NCI-H2196 (cell line): Measurements from ENCODE around the gene MSI2.

Experiments
- DNase-seq: peaks from one replicate; lab custom pipeline; 2025; ENCODE audit not compliant: unreplicated experiment; lab: John Stamatoyannopoulos, UW

The MSI2 gene

DNA sequence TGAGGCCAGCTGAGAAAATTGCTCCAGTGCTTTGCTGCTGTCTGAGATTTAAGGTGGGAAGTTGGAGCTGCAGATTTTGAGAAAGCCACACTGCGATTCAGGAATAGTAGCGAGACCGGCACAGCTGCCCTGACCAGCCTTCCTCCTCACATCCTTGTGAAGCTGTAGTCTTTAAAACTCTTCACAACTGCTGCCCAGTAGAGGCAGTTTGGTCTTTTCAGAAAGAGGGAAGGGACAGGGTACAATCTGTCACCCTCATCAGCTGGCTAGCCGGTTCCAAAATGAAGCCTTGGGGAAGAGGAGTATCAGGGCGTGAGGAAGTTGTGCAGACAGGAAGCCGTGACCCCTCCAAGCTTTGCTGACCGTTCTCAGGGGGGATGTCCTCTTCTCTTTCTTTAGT, 195.3 kb downstream of the MSI2 start:
- no peak for DNase-seq

DNA sequence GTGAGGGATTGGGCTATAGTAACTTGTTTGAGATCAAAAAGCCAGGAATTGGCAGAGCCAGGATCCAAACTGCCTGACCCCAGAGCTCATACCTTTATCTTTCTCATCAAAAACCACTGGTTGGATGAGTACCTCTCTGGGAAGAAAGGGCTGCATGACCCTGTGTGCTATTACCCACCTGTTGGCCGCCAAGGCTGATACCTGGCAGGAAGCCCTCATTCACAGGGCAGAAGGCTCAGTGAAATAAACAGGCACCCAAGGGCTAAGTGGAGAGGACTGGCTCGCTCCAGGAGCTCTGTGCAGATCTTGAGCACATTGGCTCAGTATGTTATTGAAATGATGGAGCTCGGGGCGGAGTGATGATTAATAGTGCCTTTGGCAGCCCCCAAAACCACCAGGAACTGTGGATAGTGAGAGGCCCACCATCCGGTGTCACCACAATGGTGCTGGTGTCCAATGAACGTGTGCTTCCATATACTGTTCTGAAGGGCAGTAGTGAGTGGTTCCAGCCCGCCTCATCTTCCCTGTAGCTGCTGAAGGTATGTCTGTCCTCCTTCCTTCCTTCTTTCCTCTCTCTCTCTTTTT, 197.6 kb downstream of the MSI2 start:
- peak; percentile 15 for DNase-seq

DNA sequence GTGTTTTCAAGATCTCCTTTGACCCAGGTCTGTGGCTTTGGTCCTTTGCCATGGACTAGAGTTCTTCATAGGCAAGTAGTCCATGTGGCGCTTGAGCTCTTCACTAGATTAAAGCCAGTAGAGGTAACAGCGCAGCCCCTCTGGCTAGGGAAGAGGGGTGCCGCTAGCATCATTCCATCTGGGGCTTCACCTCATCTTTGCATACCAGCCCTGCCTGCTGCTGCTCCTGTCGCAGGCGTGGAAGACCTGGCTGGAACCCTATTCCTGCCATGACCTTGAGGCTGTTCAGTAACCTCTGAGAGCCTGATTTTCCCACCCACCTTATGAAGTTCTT, 198.4 kb downstream of the MSI2 start:
- DNase-seq: no peak

DNA sequence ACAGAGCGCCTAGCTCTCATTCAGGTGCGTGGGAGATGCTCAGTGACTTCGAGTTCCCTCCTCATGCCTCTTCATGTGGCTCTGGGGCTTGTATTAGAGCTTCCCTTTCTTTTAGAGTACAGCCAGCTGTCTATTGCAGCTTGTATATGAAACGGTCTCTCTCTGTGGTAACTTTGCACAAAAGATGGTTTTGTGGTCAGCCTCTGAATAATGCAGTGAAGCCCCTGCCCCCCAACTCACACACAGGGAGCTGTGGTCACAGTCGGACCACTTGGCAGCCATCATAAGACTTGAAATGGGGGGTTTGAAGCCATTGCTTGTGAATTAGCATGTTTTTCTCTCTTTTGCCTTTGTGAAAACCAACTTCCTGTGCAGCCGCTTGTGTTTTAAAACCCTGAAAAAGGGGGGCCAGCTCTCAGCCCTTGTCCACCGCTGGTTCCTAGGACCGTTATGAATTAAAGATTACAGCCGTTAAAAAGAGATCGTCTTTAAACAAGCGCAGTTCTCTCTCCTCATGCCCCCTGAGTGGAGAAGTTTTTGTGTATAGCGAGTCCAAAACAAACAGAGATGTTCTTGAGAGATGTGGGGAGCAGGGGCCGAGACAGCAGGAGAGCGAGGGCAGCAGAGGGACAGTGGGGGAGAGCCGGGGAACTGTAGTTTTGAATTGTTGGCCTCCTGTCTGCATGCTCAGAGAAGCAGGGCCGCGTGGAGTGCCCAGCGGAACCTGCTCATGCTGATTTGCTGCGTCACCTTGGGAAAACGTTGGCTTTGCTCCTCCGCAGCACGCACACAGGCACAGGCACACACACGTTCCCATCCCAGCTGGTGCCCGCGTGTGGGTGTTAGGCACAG, 199.0 kb downstream of the MSI2 start:
- no peak for DNase-seq

DNA sequence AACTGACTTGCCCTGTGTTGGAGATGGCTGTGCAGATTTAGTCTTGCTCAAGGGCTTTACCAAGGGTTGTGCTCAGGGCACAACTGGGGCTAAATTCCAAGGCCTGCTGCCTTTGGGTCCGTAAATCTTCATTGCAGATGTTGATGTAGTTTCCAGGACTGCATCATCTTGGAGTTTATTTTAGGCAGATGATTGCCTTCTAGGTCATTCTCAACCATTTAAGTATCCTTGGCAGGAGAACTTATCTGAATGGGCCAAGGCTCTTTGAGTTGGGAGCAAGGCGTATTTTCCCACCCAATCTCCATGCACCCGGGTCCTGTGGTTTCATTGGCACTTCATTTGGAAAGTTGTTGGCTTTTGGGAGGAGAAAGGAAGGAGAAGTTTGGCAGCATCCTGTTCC, 200.3 kb downstream of the MSI2 start:
- no peak for DNase-seq

DNA sequence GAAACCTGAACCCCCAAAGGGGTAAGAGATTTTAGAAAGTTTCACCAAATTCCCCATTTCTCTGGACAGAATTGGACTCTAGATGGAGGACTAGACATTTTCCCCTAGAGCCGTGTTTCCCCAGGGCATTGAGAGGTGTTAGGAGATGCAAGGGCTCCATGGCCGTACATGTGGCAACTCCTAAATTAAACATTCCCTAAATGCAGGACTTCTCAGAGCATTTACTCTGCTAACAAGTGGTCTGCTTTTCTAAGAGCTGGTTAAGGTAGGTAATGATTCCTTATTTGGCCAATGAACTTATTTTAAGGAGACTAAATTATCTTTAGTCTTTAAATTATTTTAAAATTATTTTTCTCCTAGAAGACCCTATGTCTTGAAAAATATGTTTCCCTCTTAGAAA, 200.9 kb downstream of the MSI2 start:
- no peak for DNase-seq

DNA sequence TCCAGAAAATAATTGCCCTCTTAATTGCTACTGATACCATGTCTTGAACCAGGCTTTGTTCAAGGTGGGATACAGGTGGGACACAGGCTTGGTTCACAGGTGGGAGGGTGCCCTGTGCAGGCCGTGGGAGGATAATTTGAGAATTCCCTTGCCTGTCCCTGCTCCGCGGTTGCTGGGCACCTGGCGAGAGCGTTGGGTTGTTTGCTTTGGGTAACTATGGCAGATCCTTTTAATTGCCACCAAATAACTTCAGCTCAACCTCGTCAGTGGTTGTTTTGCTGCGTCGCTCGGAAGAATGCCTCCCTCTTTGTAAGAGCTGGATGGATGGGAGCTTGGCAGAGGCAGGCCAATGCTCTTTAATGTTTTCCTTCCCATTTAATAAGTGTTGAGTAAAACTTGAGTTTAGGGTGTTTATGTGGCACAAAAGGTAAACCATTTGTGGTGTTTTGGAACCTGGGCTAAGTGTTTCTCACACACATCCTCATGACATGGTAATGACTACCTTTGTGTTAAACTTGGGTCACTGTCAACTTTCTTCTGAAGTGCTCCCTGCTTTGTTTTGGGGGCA, 202.5 kb downstream of the MSI2 start:
- DNase-seq: no peak

DNA sequence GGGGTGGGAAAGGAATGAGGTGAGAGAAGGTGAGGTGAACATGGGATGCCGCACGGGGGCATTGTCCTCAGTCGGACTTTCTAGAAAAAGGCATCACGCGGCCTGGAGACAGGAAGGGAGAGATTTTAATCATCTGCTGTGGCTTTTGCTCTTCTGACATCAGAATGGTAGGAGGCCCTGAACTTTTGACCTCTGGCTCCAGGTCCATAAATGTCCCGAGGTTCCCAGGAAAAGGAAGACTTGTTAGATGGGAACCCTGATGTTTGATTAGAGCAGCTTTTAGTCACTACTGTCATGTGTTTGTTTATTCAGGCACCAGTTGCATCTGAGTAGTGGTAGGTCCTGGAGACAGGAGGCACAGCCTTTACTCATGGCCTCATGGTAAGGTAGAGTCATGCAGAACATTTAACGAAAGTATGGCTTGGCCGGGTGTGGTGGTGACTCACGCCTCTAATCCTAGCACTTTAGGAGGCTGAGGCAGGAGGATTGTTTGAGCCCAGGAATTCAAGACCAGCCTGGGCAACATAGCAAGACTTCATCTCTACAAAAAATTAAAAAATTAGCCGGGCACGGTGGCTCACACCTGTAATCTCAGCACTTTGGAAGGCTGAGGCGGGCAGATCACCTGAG, 203.1 kb downstream of the MSI2 start:
- no peak for DNase-seq

DNA sequence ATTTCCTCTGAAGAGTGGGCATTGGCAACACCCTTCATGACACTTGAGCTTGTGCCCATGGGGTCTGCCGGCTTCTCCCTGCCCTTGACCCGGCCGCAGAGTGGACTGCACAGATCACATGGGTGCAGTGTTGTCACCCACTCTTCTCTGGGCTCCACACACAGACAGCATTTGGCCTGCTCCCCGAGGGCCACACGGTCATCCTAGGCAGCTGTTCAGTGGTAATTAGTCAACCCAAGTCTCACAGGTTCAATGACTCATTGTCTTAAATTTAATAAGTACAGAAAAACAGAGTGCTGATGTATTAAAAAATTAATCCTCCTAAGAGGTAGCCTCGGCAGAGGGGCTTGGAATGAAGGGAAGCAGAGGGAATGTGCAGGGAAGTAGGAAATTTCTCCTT, 204.8 kb downstream of the MSI2 start:
- DNase-seq: no peak

DNA sequence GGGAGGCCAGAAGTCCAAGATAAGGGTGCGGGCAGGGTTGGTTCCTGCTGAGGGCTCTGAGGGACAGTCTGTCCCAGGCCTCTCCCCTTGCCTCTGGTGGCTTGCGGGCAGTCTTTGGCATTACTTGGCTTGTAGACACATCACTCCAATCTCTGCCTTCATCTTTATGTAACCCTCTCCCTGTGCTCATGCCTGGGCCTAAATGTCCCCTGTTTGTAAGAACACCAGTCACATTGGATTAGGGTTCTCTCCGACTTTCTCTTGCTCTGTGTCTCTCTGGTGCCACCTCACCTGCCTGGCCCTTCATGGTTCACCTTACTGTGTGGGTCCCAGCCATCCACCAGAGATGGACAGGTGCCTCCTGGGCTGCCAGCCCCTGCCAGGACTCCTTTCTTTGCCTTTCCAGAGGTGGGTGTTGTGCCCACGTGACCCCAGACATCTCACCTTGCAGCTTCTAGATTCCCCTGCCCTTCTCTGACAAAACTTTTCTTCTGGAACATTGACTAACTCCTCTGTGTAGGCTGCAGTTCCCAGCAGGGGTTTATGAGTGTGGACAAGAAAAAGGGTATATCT, 205.8 kb downstream of the MSI2 start:
- DNase-seq: no peak

DNA sequence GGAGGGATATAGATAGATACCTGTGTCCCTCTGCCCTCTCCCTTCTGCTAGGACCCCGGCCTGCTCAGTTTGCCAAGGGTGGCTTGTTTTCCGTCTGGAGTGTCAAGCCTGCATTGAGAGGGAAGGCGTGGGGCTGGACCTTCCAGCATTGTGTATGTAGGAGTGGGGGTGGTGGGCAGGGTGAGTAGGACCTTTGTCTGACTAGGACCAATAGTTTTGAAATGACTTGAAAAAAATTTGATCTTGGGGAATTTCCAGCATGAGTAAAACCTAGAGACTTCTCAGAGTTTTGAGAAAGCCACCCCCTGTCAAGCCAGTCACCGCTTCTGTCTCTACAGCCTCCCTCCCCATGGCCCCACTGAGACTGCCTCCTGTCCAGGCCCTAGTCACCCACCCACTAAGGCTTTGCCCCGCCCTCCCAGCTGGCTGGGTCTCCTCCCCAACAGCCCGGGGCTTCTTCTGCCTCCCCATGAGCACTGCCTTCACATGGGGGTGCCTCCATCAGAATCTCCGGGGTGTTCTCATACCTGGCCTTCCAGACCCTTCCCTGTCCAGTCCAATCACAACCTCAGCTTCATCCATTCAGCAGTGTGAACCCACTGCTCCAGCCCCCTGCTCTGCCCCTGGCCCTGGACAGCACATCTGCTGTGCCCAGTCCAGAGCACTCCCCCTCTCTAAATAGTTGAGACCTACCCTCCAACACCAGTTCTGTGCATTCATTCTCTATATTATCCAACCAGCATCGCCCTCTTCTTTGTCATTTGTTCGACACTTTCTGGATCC, 207.0 kb downstream of the MSI2 start:
- no peak for DNase-seq

DNA sequence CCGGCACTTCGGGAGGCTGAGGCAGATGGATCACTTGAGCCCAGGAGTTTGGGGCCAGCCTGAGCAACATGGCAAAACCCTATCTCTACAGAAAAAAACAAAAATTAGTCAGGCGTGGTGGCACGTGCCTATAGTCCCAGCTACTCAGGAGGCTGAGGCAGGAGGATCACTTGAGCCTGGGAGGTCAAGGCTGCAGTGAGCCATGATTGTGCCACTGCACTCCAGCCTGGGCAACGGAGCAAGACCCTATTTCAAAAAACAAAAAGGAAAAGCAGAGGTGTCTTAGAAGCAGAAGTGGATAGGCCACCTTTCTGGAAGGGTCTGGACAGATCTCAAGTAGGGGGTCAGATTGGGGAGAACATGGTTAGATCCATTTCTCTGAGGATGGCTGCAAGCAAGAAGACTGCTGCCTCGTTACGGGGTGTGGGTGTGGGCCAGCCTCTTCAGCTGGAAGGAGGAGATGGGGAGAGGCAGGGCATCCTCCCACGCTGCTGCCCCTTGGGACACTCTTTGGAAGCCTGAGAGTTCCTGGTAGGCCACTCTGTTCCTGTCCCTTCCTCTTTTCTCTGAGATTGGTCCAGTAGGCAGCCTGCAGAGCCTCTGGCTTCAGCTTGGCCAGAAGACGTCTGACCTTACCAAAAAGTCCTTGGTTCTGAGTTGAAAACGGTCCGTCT, 208.0 kb downstream of the MSI2 start:
- DNase-seq: no peak

DNA sequence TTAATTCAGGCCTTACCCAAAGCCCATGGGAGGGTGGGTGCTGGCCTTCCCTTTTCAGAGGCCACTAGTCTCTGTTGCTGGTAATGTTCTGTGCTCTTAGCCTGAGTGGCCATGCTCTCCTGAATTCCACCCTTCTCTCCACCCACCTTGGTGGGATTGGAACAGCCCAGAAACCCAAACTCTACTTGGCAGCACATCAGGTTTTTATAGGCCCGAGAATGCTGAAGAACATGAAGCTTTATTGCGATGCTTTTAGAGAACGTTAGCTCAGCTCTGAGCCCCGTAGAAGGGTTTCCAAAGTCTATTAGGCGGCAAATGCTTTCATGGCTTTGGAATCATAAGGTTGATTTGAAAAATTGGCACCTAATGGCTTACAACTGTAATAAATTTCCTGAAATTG, 209.3 kb downstream of the MSI2 start:
- DNase-seq: no peak

DNA sequence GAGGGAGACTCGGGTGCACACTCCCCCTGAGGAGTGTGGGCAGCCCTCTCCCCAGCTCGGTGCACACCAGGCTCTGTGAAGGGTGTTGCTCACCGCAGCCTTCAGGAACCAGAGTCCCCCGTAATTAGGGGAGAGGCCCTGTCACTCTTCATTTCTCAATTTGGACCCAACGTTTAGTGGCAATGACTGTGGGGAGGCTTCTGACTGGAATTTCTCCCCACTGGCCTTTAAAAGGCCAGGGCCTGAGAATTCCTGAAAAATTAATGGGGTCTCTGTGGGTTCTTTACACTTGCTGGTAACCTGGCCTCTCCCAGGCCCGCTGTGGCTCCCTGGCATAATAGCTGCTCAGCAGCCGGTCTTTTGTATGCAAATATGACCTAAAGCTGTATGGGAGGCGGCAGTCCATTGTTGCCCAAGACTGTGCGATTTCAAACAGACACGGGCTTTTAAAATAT, 209.7 kb downstream of the MSI2 start:
- DNase-seq: no peak

DNA sequence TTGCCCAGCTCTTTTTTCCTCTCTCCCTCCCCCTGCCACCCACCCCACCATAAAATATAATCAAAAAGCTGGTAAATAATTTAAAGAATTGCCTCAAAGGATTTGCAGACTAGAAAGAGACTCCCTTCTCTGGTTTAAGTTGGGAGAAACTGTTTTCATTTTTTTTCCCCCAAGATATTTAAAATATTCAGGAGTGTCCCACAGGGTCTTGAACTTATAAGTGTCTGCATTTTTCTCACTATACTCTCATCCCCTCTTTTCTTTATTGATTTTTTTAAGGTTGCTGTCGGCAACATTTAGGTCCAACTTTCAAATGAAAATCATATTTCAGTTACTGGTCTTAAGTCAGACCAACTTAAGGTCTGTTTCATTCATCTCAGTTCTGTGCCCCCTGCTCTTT, 210.2 kb downstream of the MSI2 start:
- DNase-seq: no peak

DNA sequence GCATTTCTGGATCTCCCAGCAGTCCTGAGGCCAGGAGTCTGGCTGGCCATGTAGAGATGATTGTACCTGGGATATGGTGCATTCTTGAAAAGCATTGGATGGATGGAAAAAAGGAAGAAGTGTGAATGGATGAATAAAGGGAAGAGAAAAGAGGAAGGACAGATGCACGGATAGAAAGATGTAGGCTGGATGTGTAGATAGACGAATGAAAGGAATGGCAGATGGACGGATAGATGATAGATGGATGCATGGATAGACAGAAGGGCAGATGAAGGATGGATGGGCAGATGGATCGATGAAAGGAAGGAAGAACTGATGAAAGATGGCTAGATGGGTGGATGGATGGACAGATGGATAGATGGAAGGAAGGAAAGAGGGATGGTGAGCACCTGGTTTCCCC, 210.9 kb downstream of the MSI2 start:
- DNase-seq: no peak

DNA sequence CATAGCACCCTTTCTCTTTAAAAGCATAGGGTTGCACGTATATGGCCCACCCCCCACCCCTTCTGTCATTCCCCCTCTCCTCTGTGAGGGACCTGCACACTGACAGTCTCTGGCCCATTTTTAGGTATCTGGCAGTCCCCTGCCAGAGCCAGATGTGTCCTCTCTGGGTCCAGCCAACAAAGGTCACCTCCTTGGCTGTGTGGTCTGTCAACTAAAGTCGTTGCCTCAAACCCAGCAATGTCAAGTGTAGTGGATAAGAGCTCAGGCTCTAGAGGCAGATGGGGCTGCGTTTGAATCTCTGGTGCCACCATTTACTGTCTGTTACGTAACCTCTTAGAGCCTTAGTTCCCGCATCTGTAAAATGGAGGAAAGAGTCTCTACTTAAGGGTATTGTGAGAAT, 211.5 kb downstream of the MSI2 start:
- DNase-seq: no peak

DNA sequence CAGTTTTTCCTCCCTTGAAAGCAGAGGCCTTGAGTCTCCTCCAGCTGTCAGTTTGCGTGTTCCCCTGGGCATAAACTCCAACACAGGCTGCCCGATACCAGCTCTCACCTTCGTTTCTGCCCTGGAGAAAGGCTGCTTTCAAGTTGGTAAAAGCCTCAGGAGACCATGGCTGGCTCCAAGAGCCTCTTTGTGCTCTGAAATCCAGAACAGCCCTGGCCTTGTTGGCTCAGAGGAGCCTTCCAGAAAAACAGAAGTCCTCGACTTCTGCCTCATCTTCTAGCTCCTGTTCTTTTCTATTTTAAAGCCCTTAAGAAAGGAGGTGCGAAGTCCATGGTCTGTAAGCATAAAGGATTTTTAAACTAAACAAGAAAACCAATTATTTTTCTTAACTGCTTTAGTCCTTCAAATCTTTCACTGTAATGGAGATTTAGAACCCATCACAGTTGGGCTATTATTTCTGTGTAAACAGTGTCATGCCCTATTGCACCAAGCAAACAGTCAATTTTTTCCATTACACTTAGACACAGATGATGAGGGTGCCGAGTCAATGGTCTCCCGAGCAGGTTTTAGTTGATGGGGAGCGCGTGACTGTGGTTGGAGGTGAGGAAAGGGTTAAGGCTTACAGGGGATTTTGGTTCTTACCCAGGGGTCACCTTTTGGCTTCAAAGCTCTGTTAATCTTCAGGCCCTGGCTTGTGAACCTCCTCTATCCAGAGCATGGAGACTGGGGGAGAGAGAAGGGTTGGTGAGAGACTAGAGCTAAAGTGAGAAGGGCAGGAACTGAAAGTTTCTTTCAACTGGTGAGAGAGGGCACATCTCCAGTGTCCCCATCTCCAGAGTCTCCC, 212.8 kb downstream of the MSI2 start:
- DNase-seq: no peak

DNA sequence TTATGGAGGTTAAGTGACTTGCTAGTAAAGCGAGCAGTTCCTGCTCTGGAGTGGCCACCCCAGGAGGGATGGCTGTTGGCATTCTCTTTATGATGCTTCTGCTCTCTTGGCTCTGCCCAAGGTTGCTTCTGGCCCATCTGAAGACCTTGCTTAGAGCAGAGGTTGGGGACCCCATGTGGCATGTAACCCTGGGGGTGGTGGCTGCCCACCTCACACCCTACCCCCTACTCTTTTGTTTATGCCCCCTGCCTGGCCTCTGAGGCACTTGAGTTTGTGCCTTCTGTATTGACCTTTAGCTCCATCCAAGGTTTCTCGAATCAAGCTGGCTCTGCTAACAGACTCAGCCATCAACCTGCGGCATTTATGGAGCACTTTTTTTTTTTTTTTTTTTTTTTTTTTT, 214.6 kb downstream of the MSI2 start:
- DNase-seq: no peak
